ENCODE data around the gene QDPR.

- TF ChIP-seq EP300 (IDR thresholded peaks at IDR 0.05) (no peak), POLR2A (IDR thresholded peaks at IDR 0.05) (no peak), CTCF (IDR thresholded peaks at IDR 0.05) (no peak)
Observed at GRCh38 chr4:17557880-17558279, 46.0 kb upstream of the QDPR start.

All from ovary (tissue), 3 donors.